Stimulated activated CD8-positive, alpha-beta memory T cell treated with anti-CD3 and anti-CD28 coated beads, Interleukin-15, amount 100 ng/mL, for 48 hours (primary cell): ENCODE results near the gene VTI1A.

Experiments
- DNase-seq, 2 donors: peaks; one replicate each; pipeline ENCODE4 v3.0.0-alpha.2; 2020; ENCODE audit warnings: low read depth in 2 of 2

The VTI1A gene

DNA sequence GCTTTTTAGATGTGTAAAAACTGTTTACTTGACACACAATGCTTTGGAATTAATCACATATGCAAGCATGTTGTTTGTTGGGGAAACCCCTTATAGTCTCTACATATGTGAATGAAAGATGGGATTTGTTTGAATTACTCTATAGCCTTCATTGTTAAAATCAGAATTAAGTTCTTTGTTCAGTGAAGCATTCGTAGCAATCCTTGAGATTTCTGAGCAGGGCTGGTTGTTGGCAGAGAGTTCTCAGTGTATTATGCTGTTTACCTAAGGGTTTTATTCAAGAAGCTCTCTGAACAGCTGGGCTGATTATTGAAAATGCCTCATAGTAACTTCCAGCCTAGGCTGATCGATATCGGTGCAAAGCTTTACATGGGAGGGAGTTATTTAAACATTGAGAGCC is 190.9 kb downstream of the VTI1A start:
- no peak for DNase-seq

DNA sequence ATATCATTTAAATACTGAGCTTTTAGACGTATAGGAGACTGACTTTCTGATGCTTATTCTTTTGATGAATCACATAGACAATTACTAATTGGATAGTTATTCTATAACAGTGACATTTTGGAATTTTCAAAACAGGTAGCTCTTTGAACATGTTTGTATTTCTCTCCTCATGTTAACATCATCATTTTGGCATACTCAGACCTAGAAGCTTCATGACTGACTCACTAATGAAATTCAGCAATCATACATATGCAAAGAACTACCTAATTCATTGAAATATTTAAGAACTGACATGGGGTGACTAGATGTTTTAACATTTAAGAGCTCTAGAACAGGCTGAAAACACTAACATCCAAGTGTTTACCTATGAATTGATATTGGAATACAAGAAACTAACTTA is 192.3 kb downstream of the VTI1A start:
- DNase-seq, result no peak

DNA sequence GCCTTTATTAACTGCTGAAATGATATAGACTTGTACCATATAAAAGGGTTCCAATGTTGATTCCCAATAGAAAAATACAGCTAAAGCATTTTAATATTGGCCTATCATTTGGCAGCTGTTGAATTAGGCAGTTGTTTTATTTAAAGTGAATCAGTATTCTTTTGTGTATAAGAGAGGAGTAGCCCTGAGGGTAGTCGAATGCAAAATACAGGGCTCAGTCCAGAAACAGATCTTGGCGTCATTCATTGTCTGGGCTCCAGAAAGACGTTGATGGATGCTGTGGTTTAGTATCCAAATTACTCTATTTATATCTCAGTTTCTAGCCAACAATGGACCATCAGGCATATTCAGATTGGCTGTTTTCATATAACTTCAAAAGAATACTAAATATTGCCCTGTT is 193.6 kb downstream of the VTI1A start:
- no peak for DNase-seq

DNA sequence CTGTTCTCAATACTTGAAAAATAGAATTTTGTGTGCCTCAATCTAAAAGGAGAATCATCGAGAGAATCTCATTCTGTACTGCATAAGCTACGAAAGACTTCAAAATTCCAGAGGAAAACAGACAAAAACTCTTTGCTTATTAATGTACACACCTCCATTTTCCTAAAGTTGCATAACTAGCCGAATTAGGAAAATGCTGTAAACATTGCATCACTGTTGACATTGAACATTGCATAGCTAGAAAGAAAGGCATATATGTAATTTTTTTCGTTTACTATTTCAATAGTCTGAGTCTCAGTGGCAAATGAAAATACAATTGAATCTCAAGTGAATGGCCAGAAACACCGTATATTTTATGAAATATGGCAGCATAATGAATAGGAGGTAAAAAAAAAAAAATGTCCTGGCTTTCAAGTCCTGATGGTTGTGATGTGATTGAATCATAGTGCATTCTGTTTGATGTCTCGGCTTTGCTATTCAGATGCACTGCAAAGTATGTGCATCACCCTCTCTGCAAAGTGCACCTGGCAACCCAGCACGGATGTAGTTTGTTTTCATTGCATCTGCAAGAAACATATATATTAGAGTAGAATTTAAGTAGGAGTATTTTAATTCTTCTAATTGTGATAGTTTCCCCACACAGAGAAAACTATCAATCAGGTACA is 196.7 kb downstream of the VTI1A start:
- DNase-seq, result no peak

GRCh38 chr10:112644265-112644645 is 197.2 kb downstream of the VTI1A start:
- no peak for DNase-seq

- no peak for DNase-seq
These were observed 202.2 kb downstream of the VTI1A start for GRCh38 chr10:112649006-112649821.

GRCh38 chr10:112649822-112650152 is 202.8 kb downstream of the VTI1A start:
- no peak for DNase-seq

GRCh38 chr10:112650588-112651030 is 203.6 kb downstream of the VTI1A start:
- no peak for DNase-seq

- no peak for DNase-seq
These were observed 206.2 kb downstream of the VTI1A start for GRCh38 chr10:112653215-112653614.

GRCh38 chr10:112653851-112654250 is 206.8 kb downstream of the VTI1A start:
- no peak for DNase-seq

- DNase-seq, result no peak
These were observed 207.8 kb downstream of the VTI1A start for GRCh38 chr10:112654794-112655193.

GRCh38 chr10:112655722-112656121 is 208.7 kb downstream of the VTI1A start:
- no peak for DNase-seq

GRCh38 chr10:112658465-112658864 is 211.4 kb downstream of the VTI1A start:
- no peak for DNase-seq

GRCh38 chr10:112658900-112659638 is 212.1 kb downstream of the VTI1A start:
- no peak for DNase-seq

DNA sequence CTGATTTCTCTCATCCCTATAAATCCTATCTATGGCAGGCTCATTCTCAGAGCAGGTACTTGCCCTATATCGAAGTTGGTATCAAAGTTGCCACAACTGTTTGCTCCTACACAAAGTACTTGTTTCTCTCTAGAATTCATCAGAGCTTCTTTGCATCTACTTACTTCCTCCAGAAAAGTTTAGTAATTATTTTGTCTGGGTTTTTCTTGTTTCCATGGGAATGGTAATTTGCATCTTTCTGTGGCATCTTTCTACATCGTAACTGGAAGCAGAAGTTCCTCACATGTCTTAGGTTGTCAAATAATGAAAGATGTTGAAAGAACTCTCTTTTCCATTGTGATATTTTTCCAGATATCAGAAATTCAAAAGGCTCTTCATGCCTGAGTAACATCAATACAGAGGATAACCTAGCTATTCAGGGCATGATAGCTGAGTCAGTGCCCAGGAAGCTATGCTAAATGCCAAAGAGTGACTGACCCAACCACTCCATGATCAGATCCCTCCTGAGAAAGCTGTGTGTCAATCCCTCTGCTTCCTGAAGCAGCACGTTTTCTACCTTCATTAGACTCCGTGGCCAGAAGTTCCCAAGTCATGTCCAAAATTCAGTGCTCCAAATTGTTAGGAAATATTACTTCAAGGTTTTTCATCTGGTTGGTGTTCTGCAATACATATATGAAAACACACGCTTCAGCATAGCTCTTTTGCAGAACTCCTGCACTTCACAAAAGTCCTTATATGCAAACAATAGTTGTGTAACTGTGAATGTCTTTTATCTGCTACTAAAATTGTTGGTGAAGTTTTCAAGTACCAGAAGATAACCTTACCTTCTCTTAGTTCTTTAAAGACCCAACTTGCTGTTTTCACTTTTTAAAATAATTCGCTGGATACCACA is 216.5 kb downstream of the VTI1A start:
- DNase-seq, result no peak

DNA sequence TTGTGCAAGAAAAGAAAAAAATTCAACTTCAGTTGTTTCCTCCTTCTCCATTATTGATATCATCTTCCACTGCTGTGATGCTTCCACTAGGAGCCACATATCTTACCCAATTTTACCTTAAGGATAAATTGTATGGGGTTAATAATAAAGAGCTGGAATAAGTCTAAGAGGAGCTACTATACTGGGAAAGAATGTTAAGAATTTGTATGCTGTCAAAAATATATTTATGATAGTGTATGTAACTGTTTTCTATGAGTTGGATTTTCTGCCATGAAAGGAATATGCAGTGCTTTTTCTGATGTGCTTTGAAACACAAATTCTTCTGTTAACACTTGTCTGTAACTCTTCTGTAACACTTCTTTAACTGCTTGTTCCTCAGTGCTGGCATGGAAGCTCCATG is 219.1 kb downstream of the VTI1A start:
- DNase-seq, result no peak

DNA sequence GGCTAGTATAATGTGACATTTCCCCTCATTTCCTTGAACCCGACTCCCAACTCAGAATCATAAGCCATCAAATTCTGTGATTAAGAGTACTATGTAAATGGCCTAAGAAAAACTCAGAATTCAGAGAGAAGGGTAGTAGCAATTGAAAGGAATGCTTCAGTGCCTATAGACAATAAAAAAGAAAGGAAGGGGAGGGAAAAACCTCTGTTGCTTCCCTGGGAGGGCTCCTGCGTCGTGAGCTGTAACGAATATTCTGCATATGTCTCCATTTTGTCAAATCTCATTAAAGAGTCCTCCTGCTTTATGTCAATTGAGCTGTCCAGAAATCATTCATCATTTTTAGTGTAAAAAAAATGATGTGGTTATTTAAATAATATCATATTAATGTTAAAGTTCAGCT is 223.0 kb downstream of the VTI1A start:
- DNase-seq, result no peak

DNA sequence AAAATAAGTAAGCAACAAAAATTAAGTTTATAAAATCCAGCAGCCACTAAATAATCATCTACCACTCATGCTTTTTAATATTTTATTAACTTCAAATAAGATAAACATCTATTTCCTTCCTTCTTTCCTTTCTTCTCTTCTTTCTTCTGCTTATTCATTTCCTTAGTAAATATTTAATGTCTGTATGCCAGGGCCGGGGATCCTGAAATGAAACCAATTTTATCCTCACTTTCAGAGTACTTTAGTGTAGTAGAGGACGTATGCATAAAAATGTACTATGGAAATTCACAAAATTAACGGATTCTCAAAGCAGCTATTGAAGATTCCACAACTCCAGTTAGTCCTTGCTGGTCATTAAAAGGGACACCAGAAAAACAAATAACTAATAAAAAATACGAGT is 224.7 kb downstream of the VTI1A start:
- no peak for DNase-seq

GRCh38 chr10:112672706-112673105 is 225.7 kb downstream of the VTI1A start:
- DNase-seq, result no peak

- DNase-seq, result no peak
These were observed 228.6 kb downstream of the VTI1A start for GRCh38 chr10:112675560-112676083.

GRCh38 chr10:112677689-112678088 is 230.7 kb downstream of the VTI1A start:
- DNase-seq, result no peak

DNA sequence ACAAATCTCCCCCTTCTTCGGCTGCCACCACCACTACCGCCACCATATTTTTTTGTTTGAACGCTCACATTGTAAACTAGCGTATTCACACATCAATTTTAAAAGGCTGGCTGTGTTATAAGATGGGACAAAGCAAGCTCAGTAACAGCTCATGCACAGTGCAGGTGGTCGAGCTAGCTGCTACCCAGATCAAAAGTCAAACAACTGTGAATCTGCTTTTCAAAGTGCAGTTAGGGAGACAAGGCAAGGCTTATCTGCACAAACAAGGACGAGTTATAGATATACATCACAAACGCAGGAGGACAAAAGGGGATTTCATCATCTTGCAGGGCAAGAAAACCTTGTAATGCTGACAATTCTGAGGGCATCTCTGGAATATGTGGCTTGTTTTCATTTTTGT is 231.6 kb downstream of the VTI1A start:
- DNase-seq, result no peak
